Stimulated activated CD4-positive, alpha-beta T cell treated with anti-CD3 and anti-CD28 coated beads, Interleukin-2, amount 100 ng/mL, for 24 hours (primary cell): ENCODE results near the gene KRTAP10-4.
"Not testable (repeated sequence)": the region's sequence is repeated elsewhere in the genome, so short reads cannot be mapped to it uniquely, and the experiment has no call there.

Experiments
- DNase-seq, 2 donors: peaks; one replicate each; pipeline ENCODE4 v3.0.0-alpha.2; 2020

The KRTAP10-4 gene

GRCh38 chr21:44558329-44558675 lies 15.2 kb upstream of the KRTAP10-4 start:
- not testable (repeated sequence) for DNase-seq

GRCh38 chr21:44558695-44559094 lies 14.8 kb upstream of the KRTAP10-4 start, which contains the start of gene KRTAP10-3:
Gene KRTAP10-3, minus strand, starts transcription at chr21:44558795. Its CDS starts 80 bp downstream, at chr21:44558715.
- DNase-seq = no peak

- no peak for DNase-seq
These were observed 9.4 kb upstream of the KRTAP10-4 start for GRCh38 chr21:44564099-44564498.

GRCh38 chr21:44564886-44565598 lies 8.5 kb upstream of the KRTAP10-4 start:
- no peak for DNase-seq

DNA sequence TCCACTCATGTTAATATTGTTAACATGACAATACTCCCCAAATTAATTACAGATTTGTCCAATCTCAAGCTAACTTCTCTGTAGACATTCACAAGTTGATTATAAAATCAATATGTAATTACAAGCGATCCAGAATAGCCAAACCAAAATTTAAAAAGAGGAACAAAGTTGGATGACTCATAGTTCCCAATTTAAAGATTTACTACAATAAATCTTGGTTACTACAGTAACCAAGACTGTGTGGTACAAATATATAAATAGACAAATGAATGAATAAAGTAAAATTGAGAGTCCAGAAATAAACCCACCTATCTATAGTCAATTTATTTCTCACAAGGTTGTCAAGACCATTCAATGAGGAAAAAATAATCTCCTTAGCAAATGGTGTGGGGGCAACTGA lies 7.1 kb upstream of the KRTAP10-4 start:
- DNase-seq = no peak

- no peak for DNase-seq
These were observed 5.9 kb upstream of the KRTAP10-4 start for GRCh38 chr21:44567481-44568171.

GRCh38 chr21:44568261-44568660 lies 5.3 kb upstream of the KRTAP10-4 start:
- DNase-seq = no peak

DNA sequence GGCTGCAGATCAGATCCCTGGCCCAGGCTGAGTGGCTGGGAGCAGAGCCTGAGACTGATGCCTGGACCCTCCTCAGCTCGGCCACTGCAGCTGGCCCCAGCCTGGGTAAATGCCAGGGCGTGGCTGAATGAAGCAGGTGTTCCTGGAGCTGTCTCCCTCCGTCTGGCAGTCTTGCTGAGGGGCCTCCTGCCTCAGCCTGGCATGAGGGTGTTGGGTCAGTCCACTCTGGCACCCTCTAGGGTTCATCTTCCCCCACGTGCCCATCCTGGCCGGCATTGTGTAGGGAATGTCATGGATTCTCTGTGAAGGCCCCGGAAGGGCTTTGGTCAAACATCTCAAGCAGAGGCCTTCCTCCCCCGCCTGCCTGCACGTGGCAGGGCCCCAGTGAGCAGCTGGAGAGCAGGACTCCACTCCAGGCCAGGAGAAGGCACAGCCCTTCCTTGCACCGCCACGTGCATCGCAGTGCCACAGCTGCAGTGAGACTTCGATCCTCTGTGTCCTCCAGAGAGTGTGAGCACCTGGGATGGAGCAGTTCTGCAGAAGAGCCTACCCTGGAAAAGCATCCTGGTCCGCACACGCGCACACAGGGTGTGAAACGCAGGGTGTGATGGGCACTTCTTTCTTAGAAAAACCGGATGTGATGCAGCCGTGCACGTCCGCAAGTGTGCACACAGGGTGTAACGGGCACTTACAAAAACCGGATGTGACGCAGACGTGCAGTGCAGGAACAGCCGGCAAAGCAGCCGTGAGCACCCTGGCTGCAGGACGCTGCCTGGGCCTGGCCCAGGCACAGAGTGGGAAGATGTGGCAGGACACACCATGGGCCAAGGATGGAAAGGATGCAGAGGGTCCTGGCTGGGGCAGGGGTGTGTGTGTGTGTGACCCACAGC lies 4.6 kb upstream of the KRTAP10-4 start:
- no peak for DNase-seq

GRCh38 chr21:44569861-44570517 lies 3.5 kb upstream of the KRTAP10-4 start:
- no peak for DNase-seq

GRCh38 chr21:44571296-44571695 lies 2.2 kb upstream of the KRTAP10-4 start:
- no peak for DNase-seq

- no peak for DNase-seq
These were observed 1.4 kb upstream of the KRTAP10-4 start for GRCh38 chr21:44571844-44572782.

- no peak for DNase-seq
These were observed 458 bp upstream of the KRTAP10-4 start for GRCh38 chr21:44572959-44573583.

DNA sequence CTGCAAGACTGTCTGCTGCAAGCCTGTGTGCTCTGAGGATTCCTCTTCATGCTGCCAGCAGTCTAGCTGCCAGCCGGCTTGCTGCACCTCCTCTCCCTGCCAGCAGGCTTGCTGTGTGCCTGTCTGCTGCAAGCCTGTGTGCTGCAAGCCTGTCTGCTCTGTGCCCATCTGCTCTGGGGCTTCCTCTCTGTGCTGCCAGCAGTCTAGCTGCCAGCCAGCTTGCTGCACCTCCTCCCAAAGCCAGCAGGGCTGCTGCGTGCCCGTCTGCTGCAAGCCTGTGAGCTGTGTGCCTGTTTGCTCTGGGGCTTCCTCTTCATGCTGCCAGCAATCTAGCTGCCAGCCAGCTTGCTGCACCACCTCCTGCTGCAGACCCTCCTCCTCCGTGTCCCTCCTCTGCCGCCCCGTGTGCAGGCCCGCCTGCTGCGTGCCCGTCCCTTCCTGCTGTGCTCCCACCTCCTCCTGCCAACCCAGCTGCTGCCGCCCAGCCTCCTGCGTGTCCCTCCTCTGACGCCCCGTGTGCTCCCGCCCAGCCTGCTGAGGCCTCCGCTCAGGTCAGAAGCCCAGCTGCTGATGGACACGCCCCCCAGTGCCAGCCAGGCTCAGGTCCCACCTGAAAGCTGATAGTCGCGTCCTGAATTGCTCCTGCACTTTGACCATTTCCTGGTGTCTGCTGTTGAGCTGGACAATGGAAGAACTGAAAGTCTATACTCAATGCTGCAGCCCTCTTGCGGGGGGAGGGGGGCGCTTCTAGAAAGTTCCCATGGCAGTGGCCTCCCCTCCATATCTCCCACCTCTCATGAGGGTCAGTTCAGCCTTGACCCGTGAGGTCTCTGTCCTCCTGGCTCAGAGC lies 1.2 kb downstream of the KRTAP10-4 start:
- DNase-seq = no peak

- DNase-seq = no peak
These were observed 1.9 kb downstream of the KRTAP10-4 start for GRCh38 chr21:44575307-44576024.

- no peak for DNase-seq
These were observed 2.5 kb downstream of the KRTAP10-4 start for GRCh38 chr21:44576025-44576420.

DNA sequence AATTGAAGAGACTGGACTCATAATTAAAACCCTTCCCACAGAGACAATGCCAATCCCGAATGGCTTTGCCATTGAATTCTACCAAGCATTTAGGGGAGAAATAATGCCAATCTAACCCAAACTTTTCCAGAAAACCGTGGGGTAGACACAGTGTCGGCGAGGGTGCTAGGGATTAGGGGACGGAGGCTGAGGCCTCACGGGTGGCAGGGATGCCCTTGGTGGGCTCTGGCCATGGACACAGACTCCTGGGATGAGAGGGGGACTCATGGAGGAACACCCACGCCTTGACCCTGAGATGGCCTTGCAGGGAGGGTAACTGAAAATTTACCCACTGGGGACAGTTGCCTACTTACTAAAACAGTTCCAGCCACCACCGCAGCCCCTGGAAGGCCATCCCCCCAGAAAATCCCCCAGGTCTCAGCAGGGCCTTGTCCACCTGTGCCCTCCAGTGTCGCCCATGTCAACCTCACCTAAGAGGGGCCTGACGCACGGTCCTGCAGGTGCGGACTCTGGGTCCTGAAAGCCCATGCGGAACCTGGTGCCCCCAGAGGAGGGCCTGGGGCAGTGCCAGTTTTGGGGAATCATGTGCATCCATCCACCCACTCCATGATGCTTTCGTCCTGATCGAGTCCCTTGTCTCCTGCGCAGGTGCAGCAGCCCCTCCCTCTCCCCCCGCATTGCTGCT lies 5.0 kb downstream of the KRTAP10-4 start:
- DNase-seq = no peak

- no peak for DNase-seq
These were observed 5.7 kb downstream of the KRTAP10-4 start for GRCh38 chr21:44579056-44579832.

GRCh38 chr21:44579833-44580144 lies 6.3 kb downstream of the KRTAP10-4 start:
- no peak for DNase-seq
